ENCODE results near the gene PAPSS2.
A peak's percentile ranks its signal among the peaks of the same experiment; 100 is the strongest.

The PAPSS2 gene

DNA sequence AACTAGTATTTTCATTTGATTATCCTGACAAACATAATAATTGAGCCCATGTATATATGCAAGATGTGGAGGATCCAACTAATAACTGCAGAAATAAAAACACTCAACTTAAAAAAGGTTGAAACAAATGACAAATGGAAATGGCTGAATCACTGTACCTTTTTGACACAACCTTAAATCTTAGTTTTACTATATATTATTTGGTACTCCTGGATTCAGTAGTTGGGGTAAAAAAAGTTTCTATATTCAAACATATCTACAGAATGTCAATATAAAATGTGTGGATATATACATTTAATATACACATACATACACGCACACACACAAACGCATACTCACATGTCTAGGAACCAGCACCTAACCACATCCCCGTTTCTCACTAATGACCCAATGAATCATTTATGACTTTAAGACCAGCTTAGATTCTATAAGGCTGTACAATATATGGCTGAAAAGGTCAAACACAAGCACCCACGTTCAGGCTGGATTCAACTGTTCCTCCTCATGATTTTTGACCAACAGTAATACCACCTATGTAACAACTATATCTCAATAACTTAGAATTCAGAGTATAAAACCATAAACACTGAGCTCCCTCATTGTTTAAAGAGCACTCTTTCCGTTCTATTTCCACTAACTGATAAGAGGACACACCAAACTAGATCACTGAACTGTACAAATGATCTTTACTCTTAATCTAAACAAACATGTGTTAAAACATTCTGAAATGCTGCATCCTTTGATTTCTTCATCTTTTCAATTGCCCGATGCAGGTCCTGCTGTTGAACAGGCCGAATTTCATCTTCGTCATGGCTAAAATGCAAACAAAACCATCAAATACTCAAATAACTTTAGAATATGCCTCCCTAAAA, 94.6 kb downstream of the PAPSS2 start:
- no peak for DNase-seq

DNA sequence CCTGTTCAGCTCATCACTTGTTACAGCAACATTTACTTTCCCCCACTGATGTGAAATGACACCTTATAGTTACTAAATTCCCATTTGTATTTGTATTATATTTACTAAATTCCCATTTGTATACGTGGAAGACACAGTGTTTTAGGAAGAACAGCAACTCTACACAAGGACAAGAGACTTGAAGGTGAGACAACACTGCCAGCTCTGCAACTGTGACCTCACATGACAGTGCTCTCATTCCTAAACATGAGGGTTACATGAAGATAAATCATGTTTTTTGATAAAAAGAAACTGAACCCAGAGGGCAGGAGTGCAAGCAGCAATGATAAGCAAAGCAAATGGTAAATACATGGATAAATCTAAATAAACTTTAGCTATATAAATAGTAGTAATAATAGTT, 98.0 kb downstream of the PAPSS2 start:
- no peak for DNase-seq

DNA sequence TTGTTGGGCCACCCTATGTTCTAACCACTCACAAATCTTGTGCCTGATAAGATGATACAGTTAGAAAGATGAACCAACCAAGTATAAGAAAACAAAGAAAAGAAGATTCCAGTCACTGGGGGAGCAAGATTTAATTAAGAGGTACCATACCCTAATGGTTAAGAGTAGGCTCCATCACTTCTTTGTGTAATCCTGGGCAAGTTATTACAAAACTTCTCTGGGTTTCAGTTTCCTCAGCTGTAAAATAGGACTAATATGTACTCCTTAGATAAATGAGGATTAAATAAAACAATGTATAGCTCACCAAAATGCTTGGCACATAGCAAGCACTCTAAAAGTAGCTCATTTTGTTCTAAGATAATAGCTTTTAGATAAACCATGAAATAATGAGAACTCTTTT, 99.9 kb downstream of the PAPSS2 start:
- no peak for DNase-seq

DNA sequence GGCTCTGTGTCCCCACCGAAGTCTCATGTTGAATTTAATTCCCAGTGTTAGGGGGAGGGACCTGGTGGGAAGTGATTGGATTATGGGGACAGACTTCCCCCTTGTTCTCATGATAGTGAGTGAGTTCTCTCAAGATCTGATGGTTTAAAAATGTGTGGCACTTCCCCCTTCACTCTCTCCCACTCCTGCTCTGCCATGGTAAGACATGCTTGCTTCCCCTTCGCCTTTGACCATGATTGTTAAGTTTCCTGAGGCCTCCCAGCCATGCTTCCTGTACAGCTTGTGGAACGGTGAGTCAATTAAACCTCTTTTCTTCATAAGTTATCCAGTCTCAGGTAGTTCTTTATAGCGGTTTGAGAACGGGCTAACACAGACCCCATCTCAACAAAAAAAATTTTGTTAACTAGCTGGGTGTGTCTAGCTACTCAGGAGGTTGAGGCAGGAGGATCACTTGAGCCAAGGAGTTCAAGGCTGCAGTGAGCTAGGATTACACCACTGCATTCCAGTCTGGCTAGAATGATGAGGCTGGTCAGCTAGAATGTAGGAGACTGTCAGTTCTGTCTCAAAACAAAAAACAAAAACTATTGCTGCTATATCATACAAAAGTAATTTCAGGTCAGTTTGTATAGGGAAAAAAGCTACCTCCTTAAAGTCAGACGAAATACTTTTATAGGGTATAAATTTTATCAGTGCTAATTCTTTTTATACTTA, 100.7 kb downstream of the PAPSS2 start:
- no peak for DNase-seq

DNA sequence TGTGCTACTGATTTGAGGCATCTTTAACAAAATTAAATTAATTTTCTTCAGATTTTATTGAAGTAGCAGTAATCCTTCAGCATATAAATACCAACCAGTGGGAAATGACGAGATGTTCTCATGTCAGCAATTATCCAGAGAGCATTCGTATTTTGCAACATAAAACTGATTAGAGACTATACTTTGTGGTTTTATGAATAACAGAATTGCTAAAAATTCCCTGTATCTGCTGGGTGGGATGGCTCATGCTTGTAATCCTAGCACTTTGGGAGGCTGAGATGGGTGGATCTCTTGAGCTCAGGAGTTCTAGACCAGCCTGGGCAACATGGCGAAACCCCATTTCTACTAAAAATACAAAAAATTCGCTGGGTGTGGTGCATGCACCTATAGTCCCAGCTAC, 101.5 kb downstream of the PAPSS2 start:
- DNase-seq = no peak

DNA sequence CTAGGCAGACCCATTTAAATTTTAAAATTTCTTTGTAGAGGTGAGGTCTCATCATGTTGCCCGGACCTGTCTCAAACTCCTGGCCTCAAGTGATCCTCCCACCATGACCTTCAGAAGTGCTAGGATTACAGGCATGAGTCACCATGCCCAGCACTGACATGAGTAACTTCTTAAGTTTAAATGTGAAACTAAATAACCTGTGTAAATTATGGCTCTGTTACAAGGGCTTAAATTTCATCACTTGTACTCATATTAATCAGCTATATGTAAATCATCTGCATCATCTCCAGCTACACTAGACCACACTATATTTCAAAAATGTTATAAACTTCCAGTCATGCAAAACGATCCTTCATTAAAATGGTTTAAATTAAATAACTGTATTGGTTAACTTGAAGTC, 102.2 kb downstream of the PAPSS2 start:
- DNase-seq = peak in 1 of 2 donors; percentile 16

DNA sequence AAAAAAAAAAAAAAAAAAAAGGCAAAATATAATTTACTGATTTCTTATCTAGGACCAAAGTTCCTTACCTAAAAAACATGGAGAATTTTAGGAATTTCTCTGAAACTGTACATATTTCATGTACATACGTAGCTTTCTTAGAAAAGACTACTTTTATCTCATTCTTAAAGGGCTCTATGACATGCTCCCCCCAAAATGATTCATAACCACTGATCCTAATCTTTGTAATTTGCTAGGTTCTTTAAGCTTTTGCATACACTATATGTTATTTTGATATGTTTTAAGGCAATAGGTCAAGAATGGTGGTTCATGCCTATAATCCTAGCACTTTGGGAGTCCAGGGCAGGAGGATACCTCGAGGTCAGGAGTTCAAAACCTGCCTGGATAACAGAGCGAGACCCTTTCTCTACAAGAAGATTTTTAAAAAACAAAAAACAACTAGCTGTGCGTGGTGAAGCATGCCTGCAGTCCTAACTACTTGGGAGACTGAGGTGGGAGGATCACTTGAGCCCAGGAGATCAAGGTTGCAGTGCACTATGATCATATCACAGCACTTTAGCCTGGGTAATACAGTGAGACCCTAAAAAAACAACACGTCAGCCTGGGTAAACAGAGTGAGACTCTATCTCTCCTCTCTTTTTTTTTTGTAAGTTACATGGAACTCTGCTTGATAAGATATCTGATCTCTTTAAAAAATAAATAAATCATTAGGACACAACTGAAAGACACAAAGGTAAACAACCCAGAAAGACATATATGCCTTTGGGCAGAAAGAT, 103.6 kb downstream of the PAPSS2 start:
- DNase-seq = no peak

DNA sequence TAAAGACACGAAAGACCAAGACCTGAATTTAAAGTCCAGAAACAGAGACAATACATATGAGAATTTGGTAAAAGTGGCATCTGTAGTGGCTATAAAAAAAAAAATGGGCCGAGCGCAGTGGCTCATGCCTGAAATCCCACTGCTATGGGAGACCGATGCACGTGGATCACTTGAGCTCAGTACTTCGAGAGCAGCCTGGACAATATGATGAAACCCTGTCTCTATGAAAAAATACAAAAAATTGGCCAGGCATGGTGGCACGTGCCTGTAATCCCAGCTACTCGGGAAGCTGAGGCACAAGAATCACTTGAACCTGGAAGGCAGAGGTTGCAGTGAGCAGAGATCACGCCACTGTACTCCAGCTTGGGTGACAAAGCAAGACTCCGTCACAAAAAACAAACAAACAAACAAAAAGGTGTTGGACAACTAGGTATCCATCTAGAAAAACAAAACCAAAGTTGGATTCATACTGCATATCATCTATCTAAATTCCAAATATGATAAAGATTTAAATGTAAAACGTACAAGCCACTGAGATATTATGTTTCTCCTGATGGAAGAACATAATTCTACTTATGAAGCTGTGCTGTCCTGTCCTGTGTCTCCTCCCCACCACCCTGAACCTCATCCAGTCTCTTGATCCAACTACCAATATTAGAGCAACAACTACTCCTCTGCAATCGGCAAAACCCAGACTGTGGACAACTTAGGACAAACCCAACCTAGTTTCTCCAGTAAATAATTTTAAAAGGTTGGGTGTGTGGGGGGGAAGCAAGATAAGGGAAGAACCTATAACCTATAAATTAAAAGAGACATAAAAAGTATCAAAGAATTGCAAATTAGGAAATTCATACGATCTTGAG, 104.6 kb downstream of the PAPSS2 start:
- DNase-seq = no peak

DNA sequence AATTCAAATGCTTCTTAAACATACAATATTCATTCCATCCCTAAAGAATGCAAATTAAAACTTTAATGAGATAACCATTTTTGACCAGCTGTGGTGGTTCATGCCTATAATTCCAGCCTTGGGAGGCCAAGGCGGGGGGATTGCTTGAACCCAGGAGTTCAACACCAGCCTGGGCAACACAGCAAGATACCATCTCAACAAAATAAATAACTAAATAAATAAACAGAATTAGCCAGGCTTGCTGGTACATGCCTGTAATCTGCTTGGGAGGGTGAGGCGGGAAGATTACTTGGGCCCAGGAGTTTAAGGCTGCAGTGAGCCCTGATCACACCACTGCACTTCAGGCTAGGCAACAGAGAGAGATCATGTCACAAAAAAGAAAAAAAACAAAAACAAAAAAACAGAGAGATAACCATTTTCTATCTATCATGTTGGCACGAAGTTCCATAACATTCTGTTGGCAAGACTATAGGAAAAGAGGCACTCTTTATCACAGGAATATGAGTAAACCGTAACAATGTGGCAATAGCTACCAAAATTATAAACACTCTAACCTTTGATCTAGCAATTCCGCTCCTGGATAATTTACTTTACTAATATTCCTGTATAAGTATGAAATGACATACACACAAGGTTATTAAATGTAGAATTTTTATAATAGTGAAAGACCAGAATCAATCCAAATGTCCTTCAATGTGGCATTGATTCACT, 106.1 kb downstream of the PAPSS2 start:
- no peak for DNase-seq

DNA sequence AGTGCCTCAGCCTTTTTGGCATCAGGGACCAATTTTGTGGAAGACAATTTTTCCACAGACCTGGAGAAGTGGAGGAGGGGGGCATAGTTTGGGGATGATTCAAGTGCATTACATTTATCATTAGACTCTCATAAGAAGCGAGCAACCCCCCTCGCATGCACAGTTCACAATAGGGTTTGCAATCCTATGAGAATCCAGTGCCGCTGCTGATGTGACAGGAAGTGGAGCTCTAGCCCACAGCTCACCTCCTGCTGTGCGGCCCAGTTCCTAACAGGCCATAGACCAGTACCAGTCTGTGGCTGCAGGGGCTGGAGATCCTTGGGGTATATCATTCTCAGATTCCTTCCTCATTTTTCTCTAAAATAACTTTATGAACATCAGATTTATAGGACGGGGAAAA, 107.6 kb downstream of the PAPSS2 start:
- no peak for DNase-seq

DNA sequence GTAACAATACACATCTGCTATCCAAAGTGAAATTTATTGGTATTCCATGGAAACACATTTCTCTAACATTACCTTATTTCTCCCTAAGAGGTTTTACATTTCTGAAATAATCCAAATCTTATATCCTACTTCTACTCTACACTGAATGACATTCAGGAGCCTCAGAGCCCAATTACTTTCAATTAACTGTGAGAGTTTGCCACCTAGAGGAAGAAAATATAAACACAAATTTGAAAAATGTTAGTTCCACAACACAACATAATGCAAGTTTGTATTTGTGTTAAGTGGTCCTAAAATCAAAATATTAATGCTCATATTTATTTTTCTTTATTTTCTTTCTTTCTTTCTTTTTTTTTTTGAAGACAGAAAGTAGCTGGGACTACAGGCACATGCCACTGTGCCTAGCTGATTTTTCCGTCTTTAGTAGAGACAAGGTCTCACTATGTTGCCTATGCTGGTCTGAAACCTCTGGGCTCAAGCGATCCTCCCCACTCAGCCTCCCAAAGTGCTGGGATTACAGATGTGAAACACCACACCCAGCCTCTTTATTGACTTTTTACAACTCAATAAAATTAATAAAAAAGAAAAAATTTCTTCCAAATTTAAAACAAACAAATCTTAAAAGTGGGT, 112.3 kb downstream of the PAPSS2 start:
- DNase-seq = peak in 1 of 2 donors; percentile 32

DNA sequence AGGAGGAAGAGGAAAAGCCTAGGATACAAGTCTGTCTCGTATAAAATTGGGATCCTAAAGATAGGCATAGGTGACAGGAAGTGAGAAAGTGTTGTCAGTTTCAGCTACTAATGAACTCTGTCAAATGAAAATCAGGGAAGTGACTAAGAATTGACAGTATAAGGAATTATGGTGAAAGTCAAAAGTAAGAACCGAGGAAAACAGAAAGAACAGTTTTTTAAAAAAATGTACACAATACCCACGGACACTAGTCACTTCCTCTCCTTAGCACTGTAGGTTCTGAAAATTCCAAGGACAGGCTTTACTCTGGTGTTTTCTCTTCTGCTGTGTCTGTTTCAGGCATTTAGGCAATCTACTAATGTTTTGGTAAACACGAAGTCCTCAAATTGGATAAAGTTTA, 116.1 kb downstream of the PAPSS2 start:
- no peak for DNase-seq

DNA sequence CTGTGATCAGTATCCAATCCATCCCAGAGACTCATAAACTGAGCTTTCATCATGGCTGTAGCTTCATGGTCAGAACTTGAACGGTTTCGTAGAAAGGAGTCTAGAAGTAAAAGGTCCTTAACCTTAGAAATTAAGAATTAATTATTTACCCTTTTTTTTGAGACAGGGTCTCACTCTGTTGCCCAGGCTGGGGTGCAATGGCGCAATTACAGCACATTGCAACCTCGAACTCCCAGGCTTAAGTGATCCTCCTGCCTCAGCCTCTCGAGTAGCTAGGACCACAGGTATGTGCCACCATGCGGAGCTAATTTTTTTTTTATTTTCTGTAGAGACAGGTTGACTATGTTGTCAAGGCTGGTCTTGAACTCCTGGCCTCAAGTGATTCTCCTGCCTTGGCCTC, 116.7 kb downstream of the PAPSS2 start:
- no peak for DNase-seq

DNA sequence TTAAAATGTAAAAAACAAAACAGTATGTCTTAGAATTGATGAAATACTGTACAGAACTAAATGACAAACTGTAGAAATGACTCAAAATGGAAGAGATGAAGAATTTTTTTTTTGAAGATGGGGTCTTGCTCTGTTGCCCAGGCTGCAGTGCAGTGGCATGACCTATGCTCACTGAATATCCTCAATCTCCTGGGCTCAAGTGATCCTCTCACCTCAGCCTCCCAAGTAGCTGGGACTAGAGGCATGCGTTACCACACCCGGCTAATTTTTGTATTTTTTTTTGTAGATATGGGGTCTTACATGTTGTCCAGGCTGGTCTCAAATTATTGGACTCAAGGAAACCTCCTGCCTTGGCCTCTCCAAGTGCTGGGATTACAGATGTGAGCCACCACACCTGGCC, 121.9 kb downstream of the PAPSS2 start:
- no peak for DNase-seq

DNA sequence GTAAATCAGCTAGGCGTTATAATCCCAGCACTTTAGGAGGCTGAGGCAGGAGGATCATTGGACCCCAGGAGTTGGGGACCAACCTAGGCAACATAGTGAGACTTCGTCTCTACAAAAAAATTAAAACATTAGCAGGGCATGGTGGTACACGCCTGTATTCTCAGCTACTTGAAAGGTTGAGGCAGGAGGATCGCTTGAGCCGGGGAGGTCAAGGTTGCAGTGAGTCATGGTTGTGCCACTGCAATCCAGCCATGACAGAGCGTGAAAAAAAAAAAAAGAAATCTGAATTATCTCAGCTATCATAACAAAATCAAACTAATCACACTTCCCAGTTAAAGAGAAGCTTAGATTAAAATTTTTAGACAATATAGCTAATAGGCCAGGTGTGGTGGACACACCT, 123.0 kb downstream of the PAPSS2 start:
- no peak for DNase-seq

DNA sequence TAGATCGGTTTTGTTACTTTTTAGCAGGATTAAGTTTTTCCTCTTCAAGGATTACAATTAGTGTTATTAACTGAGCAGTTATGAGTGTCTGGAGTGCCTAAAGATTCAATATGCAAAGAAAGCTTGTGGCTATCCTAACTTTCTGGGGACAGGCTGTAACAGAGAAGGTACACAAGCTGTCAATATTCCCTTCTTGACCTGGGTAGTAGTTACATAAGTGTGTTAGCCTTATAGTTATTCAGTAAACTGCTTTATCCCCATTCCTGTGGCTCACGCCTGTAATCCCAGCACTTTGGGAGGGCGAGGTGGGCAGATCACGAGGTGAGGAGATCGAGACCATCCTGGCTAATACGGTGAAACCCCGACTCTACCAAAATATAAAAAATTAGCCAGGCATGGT, 126.7 kb downstream of the PAPSS2 start:
- DNase-seq = no peak

DNA sequence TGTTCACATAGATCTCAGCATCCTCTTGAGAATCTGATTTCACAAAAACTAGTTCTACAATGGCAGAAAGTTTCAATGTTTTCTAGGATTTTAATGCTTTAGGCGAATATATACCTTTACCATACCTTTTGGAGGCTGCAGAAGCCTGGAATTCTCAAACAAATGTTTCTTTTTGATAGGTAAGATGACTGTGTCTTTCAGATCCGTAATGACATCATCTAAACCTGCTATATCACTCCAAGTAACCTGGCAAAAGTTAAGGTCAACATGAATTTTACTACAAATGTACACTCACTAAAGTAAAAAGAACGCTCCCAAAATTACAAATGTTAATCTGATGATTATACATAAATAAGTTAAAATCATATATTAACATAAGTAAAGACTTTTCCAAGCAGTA, 130.5 kb downstream of the PAPSS2 start:
- no peak for DNase-seq

DNA sequence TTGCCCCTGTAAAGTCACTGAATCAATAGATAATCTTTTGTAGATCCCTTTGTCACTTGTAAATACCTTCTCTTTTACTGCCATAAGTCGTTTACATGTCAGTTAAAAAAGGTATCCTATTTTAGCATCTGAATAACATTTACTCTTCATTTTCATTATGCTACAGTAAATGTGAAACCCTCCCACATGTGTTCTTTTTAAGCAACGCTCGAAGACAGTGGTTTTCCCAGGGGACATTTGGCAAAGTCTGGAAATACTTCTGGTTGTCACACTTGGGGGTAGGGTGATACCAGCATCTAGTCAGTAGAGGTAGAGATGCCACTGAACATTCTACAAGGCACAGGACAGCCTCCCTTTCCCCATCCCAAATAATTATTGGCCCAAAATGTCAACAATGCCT, 134.6 kb downstream of the PAPSS2 start:
- no peak for DNase-seq

Data from CD4-positive, alpha-beta T cell treated with Interleukin-4 for 1 hour (primary cell).